ENCODE measurements around the gene PDE2A.

GRCh38 chr11:72637198-72637597 is 37.0 kb downstream of the PDE2A start:
- no peak for TF ChIP-seq CTCF (IDR thresholded peaks at IDR 0.05; ENCODE audit: poor library complexity)
- TF ChIP-seq EZH2 (IDR thresholded peaks at IDR 0.05; ENCODE audit: borderline replicate concordance), result no peak
- no peak for TF ChIP-seq EZH2phosphoT487 (IDR thresholded peaks at IDR 0.05; ENCODE audit: low read depth, severe bottlenecking, unreplicated experiment)
